ENCODE results near the gene CDSN. TPM values are rescaled to one million over a fixed set of nuclear protein-coding genes. Genes with fewer than 3 reads are reported as not detected.
"Not testable (repeated sequence)": the region's sequence is repeated elsewhere in the genome, so short reads cannot be mapped to it uniquely, and the experiment has no call there.

CDSN gene, protein sequence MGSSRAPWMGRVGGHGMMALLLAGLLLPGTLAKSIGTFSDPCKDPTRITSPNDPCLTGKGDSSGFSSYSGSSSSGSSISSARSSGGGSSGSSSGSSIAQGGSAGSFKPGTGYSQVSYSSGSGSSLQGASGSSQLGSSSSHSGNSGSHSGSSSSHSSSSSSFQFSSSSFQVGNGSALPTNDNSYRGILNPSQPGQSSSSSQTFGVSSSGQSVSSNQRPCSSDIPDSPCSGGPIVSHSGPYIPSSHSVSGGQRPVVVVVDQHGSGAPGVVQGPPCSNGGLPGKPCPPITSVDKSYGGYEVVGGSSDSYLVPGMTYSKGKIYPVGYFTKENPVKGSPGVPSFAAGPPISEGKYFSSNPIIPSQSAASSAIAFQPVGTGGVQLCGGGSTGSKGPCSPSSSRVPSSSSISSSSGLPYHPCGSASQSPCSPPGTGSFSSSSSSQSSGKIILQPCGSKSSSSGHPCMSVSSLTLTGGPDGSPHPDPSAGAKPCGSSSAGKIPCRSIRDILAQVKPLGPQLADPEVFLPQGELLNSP
- total RNA-seq: not detected
- long read RNA-seq: 0 reads

DNA sequence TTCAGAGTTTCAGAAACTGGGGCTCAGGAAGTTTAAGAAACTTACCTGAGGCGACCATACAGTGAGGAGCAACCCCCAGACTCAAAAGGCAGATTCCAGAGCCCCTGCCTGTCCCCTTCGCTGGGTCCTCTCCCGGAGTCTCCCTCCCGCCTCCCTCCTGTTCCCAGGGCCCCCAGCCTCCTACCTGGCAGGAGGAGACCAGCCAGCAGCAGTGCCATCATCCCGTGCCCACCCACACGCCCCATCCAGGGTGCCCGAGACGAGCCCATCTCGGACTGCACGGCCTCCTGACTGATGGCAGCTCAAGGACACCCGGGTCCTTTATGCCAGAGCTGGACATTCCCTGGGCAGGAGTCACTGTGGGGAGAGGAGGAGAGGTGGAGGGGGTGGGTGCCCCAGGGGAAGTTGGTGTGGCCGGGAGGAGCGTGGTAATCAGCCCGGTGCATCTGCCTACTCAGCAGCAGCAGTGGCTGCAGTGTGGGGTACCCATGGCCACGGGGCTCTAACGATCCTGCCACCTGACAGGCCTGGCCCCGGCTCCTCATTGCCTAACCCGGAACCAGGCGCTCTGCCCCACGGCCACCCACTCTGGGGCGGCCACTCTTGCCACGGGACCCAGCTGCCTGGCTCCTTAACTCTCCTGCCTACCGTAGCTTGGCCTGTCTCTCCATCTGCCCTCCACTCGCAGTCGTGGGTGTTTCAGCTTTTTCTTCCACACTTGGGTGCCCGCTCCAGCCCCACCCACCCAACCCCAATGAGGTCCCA, at the start of gene CDSN:
Gene CDSN (minus strand): TSS at position 296 of the 765 bp plus-strand sequence. CDS start 27 bp downstream, at position 269.
- Histone ChIP-seq H3K4me1 (no peaks in the 10 kb centered on the region), H3K36me3 (no peaks in the 10 kb centered on the region), H3K9me3 (no peaks in the 10 kb centered on the region), H3K27ac (no peak within 1 kb of the TSS), H3K27me3 (no peaks in the 10 kb centered on the region), H3K4me3 (no peak within 1 kb of the TSS)
- WGBS (ENCODE audit: insufficient coverage, low coverage, low lambda C conversion rate, missing lambda C conversion rate): 60% methylated on average over 14 of the region's 26 CpGs
- TF ChIP-seq, protein P1, sequence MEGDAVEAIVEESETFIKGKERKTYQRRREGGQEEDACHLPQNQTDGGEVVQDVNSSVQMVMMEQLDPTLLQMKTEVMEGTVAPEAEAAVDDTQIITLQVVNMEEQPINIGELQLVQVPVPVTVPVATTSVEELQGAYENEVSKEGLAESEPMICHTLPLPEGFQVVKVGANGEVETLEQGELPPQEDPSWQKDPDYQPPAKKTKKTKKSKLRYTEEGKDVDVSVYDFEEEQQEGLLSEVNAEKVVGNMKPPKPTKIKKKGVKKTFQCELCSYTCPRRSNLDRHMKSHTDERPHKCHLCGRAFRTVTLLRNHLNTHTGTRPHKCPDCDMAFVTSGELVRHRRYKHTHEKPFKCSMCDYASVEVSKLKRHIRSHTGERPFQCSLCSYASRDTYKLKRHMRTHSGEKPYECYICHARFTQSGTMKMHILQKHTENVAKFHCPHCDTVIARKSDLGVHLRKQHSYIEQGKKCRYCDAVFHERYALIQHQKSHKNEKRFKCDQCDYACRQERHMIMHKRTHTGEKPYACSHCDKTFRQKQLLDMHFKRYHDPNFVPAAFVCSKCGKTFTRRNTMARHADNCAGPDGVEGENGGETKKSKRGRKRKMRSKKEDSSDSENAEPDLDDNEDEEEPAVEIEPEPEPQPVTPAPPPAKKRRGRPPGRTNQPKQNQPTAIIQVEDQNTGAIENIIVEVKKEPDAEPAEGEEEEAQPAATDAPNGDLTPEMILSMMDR (IDR thresholded peaks at IDR 0.05): no peak
- no peak for TF ChIP-seq POLR2A (IDR thresholded peaks at IDR 0.05)
- intact Hi-C loops (cut with DNase I): no loop called here
- no peak for DNase-seq
- ATAC-seq: no peak

DNA sequence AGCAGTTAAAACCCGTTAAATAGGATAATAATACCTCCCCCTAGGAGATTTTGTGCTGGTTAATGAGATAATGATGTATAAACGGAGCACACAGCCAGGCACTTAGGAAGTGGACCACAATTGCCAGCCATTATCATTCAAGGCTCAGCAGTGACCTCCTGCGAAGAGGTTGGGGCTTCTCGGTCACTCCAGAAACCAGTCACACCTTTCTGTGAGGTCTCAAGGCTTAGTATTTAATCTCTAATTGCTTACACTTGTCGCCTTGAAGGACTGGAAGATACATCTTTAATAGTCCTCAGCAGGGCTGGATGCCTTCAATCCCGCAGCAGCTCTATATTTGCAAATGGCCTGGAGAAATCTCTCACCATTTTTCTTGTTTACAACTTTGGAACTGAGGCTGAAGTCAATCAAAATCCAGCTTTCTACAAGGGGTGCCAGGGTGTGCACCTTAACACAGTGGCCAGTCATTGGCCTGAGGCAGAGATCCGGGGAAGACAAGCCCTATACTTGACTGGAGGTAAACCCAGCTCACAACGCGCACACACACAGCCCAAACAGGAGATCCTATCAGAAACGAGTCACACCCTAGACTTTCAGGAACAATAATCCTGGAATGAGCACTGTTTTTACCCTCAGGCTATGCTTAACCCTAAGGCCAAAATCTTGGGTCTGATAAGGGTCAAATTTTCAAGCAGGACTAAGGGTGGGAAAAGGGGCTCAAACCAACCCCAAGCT, 49.0 kb upstream of the CDSN start:
- H3K4me3 ChIP-seq: no peak overlapping the region
- TF ChIP-seq, protein P1 (IDR thresholded peaks at IDR 0.05): no peak
- no peak for TF ChIP-seq POLR2A (IDR thresholded peaks at IDR 0.05)
- WGBS (ENCODE audit: insufficient coverage, low coverage, low lambda C conversion rate, missing lambda C conversion rate): 92% methylated on average over 10 of the region's 10 CpGs
- ATAC-seq (no peak), DNase-seq (no peak)
- no peaks in the 10 kb centered on the region for H3K36me3 ChIP-seq
- H3K27me3 ChIP-seq: no peaks in the 10 kb centered on the region
- intact Hi-C loops (cut with DNase I): no loop called here
- H3K27ac ChIP-seq: no peak overlapping the region
- no peaks in the 10 kb centered on the region for H3K4me1 ChIP-seq
- H3K9me3 ChIP-seq: no peaks in the 10 kb centered on the region

DNA sequence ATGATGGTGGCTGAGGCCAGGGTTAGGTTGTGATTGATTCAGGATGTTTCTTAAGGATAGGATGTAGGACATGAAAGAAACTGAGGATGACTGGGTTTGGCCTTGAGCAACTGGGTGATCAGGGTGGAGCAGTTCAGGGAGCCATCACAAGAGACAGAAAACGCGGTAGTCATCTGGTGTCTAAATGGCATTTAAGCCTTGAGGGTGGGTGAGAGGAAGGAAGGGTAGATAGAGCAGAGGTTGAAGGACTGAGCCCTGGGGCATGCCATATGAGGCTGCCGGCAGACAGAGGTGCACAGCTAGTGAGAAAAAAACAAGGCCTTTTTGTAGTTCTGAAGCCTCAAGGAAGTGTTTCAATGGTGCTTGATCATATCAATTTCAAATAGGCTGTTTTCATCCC, 48.4 kb upstream of the CDSN start:
- ATAC-seq (no peak), DNase-seq (no peak)
- H3K4me3 ChIP-seq: no peak overlapping the region
- no peaks in the 10 kb centered on the region for H3K27me3 ChIP-seq
- 92% methylated on average over 3 of the region's 3 CpGs for WGBS (ENCODE audit: insufficient coverage, low coverage, low lambda C conversion rate, missing lambda C conversion rate)
- TF ChIP-seq, protein P1 (IDR thresholded peaks at IDR 0.05): no peak
- TF ChIP-seq POLR2A (IDR thresholded peaks at IDR 0.05): no peak
- intact Hi-C loops (cut with DNase I): no loop called here
- no peaks in the 10 kb centered on the region for H3K9me3 ChIP-seq
- H3K36me3 ChIP-seq: no peaks in the 10 kb centered on the region
- H3K27ac ChIP-seq: no peak overlapping the region
- H3K4me1 ChIP-seq: peaks cover 0 to 3% (median 0%) of the 10 kb centered on the region in 4 donors

DNA sequence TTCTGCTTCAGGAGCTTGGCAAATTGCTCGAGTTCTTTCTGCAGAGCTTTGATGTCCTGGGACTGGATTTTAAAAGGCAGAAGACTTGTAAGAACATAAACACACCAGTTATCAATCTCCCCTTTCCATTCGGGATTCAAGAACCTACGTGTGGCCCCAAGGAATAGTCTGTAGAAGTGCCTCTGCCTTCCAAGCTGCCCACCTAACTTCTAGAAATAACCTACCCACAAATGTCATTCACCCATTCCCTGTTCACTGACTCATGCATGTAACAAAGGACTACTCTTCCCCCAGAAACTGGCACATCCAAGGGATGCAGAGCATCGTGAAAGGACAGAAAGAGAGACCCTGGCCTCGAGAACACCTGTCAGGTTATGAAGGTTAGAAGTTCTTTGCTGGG, 45.7 kb upstream of the CDSN start:
- no peaks in the 10 kb centered on the region for H3K9me3 ChIP-seq
- ATAC-seq: no peak

DNA sequence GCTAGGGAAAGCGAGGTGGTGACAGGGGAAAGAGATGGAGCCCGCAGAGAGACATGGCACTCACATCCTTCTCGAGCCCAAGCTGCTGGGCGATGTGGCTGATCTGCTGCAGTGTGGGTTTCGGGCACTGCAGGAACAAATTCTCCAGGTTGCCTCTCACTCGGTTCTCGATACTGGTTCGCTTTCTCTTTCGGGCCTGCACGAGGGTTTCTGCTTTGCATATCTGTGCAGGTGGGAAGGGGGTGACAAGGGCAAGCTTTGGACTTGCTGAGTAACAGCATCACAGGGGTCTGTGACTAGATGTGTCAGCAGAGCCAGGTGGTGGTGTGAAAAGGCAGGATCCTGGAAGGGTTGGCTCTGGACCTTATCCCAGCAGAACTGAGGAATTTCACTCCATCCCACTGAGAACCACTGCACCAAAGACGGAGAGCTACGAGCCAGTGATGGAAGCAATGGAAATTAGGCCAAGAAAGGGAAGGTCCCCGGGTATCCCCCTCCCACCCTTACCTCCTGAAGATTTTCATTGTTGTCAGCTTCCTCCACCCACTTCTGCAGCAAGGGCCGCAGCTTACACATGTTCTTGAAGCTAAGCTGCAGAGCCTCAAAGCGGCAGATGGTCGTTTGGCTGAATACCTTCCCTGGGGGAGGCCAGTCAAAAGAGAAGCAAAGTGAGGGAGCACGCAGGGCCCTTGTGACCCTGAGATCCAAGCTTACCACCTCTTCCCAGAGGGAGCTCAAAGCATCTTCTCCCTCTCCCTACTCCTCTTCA, 45.0 kb upstream of the CDSN start:
- H3K9me3 ChIP-seq, ATAC-seq: not testable (repeated sequence)

More for the DNA sequence above, 45.7 kb upstream of the CDSN start:
- no peak overlapping the region for H3K27ac ChIP-seq
- peaks cover 0 to 3% (median 0%) of the 10 kb centered on the region in 4 donors for H3K4me1 ChIP-seq
- no peak for DNase-seq
- TF ChIP-seq, protein P1 (IDR thresholded peaks at IDR 0.05): no peak
- TF ChIP-seq POLR2A (IDR thresholded peaks at IDR 0.05): no peak
- no peaks in the 10 kb centered on the region for H3K27me3 ChIP-seq
- H3K4me3 ChIP-seq: no peak overlapping the region
- intact Hi-C loops (cut with DNase I): no loop called here
- no peaks in the 10 kb centered on the region for H3K36me3 ChIP-seq
- WGBS (ENCODE audit: insufficient coverage, low coverage, low lambda C conversion rate, missing lambda C conversion rate): 87% methylated on average over 3 of the region's 5 CpGs

DNA sequence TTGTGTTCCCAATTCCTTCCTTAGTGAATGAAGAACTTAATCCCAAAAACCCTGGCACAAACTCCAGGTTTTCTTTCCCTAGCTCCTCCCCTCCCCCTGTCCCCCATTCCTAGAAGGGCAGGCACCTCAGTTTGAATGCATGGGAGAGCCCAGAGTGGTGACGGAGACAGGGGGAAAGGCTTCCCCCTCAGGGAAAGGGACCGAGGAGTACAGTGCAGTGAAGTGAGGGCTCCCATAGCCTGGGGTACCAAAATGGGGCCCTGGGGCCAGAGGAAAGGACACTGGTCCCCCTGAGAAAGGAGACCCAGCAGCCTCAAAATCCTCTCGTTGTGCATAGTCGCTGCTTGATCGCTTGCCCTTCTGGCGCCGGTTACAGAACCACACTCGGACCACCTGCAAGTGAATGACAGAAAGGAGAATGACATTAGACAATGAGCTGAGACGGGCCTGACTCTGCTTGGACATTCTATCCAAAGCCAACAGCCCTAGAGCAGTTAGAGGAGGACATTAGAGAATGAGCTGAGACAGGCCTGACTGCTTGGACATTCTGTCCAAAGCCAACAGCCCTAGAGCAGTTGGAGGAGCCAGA, 44.3 kb upstream of the CDSN start:
- H3K9me3 ChIP-seq; H3K27ac ChIP-seq; ATAC-seq; intact Hi-C loops (cut with DNase I); H3K27me3 ChIP-seq; H3K36me3 ChIP-seq; H3K4me3 ChIP-seq; DNase-seq; H3K4me1 ChIP-seq: not testable (repeated sequence)
- no CpG with 5 or more reads among the region's 9 CpGs for WGBS (ENCODE audit: insufficient coverage, low coverage, low lambda C conversion rate, missing lambda C conversion rate)

More for the DNA sequence above, 45.0 kb upstream of the CDSN start:
- intact Hi-C loops (cut with DNase I); H3K36me3 ChIP-seq; H3K27me3 ChIP-seq; H3K4me3 ChIP-seq; H3K4me1 ChIP-seq; H3K27ac ChIP-seq; DNase-seq: not testable (repeated sequence)
- 90% methylated on average over 5 of the region's 17 CpGs for WGBS (ENCODE audit: insufficient coverage, low coverage, low lambda C conversion rate, missing lambda C conversion rate)
